Ishikawa (cell line): Measurements from ENCODE around the gene TOR1AIP2.

Experiments
- CEBPB ChIP-seq: IDR thresholded peaks from 2 replicates; pipeline ENCODE4 v1.6.1; 2012
- CREB1 ChIP-seq: IDR thresholded peaks from 2 replicates; pipeline ENCODE4 v1.6.1; 2012; ENCODE audit warnings: low read depth
- EGR1 ChIP-seq: IDR thresholded peaks from 2 replicates; pipeline ENCODE4 v1.6.1; 2012
- EP300 ChIP-seq: IDR thresholded peaks from 2 replicates; pipeline ENCODE4 v1.6.1; 2012; ENCODE audit warnings: borderline replicate concordance
- FOXM1 ChIP-seq: IDR thresholded peaks from 2 replicates; pipeline ENCODE4 v1.6.1; 2012; ENCODE audit warnings: low read depth, borderline replicate concordance
- MAX ChIP-seq: IDR thresholded peaks from 2 replicates; pipeline ENCODE4 v1.6.1; 2012
- NFIC ChIP-seq: IDR thresholded peaks from 2 replicates; pipeline ENCODE4 v1.6.1; 2012
- RAD21 ChIP-seq: IDR thresholded peaks from 2 replicates; pipeline ENCODE4 v1.6.1; 2012; ENCODE audit warnings: low read depth
- REST ChIP-seq: IDR thresholded peaks from 2 replicates; pipeline ENCODE4 v1.6.1; 2012; ENCODE audit warnings: low read depth, mild to moderate bottlenecking
- TAF1 ChIP-seq: IDR thresholded peaks from 2 replicates; pipeline ENCODE4 v1.6.1; 2012; ENCODE audit warnings: low read depth, mild to moderate bottlenecking
- TCF12 ChIP-seq: IDR thresholded peaks from 2 replicates; pipeline ENCODE4 v1.6.1; 2012; ENCODE audit warnings: low read depth
- TEAD4 ChIP-seq: IDR thresholded peaks from 2 replicates; pipeline ENCODE4 v1.6.1; 2012
- USF1 ChIP-seq: IDR thresholded peaks from 2 replicates; pipeline ENCODE4 v1.6.1; 2012
- YY1 ChIP-seq: IDR thresholded peaks from 2 replicates; pipeline ENCODE4 v1.6.1; 2012; ENCODE audit warnings: low read depth
- ZBTB7A ChIP-seq: IDR thresholded peaks from 2 replicates; pipeline ENCODE4 v1.6.1; 2012; ENCODE audit warnings: low read depth

Gene TOR1AIP2

GRCh38 chr1:179867493-179868330 is 9.9 kb downstream of the TOR1AIP2 start:
- no peak for TF ChIP-seq TEAD4
- TF ChIP-seq CREB1, result no peak
- no peak for TF ChIP-seq EP300
- peak; percentile 47 for TF ChIP-seq RAD21
- TF ChIP-seq EGR1, result no peak
- TF ChIP-seq USF1, result no peak
- TF ChIP-seq TAF1, result no peak
- TF ChIP-seq TCF12, result no peak

GRCh38 chr1:179866616-179867015 is 11.0 kb downstream of the TOR1AIP2 start:
- TF ChIP-seq YY1 (no peak), TAF1 (no peak), NFIC (no peak), EP300 (no peak), MAX (no peak), CREB1 (no peak)

- TF ChIP-seq EGR1 (no peak), REST (no peak), EP300 (no peak), CREB1 (no peak), USF1 (no peak)
These were observed 12.2 kb downstream of the TOR1AIP2 start for GRCh38 chr1:179865377-179865776.

GRCh38 chr1:179860652-179861051 is 17.0 kb downstream of the TOR1AIP2 start:
- TF ChIP-seq TCF12, result no peak
- TF ChIP-seq REST, result no peak
- TF ChIP-seq TEAD4, result no peak
- TF ChIP-seq FOXM1, result no peak
- no peak for TF ChIP-seq RAD21

GRCh38 chr1:179857009-179857408 is 20.6 kb downstream of the TOR1AIP2 start:
- TF ChIP-seq FOXM1 (no peak), NFIC (no peak), CEBPB (no peak), USF1 (no peak)

GRCh38 chr1:179856296-179856695 is 21.3 kb downstream of the TOR1AIP2 start:
- no peak for TF ChIP-seq EP300
- TF ChIP-seq CEBPB, result no peak
- no peak for TF ChIP-seq YY1
- TF ChIP-seq FOXM1, result no peak
- no peak for TF ChIP-seq CREB1
- TF ChIP-seq REST, result no peak
- TF ChIP-seq RAD21, result no peak
- TF ChIP-seq TCF12, result no peak
- no peak for TF ChIP-seq EGR1
- TF ChIP-seq TAF1, result no peak
- TF ChIP-seq ZBTB7A, result no peak
- TF ChIP-seq MAX, result no peak
- TF ChIP-seq NFIC, result no peak
- no peak for TF ChIP-seq USF1
- no peak for TF ChIP-seq TEAD4
